ENCODE results near the gene SYNPR.

- TF ChIP-seq CTCF (IDR thresholded peaks at IDR 0.05) (no peak), POLR2A (IDR thresholded peaks at IDR 0.05) (no peak)
Measured at GRCh38 chr3:63390710-63391230, 112.7 kb downstream of the SYNPR start.

Data from lower leg skin (tissue), 3 donors.